ENCODE results near the gene NRXN2. TPM values are rescaled to one million over a fixed set of nuclear protein-coding genes. Genes with fewer than 3 reads are reported as not detected.

Gene NRXN2
- total RNA-seq, 2 experiments from 2014 or later, result 0.07 to 0.22 TPM

GRCh38 chr11:64765851-64766665, 43.1 kb upstream of the NRXN2 start:
- POLR2A ChIA-PET, result interaction anchor here (0.6 to 24.1 kb wide), 5 partner anchors 4 to 96 kb away, joined by 3 to 331 read pairs (median 308); partner anchors contain the start of genes PYGM, RASGRP2 and SF1

GRCh38 chr11:64765291-64765850, 42.4 kb upstream of the NRXN2 start:
- no peaks in the 10 kb centered on the region for H3K9me3 Mint-ChIP-seq
- H3K36me3 Mint-ChIP-seq (ENCODE audit: low read depth), result peaks cover 73% of the 10 kb centered on the region
- CTCF ChIA-PET, result interaction anchor here (5.0 kb wide), 2 partner anchors 10 to 20 kb away, joined by 35 to 45 read pairs; partner anchors contain the start of gene RASGRP2
- H3K27me3 Mint-ChIP-seq, result no peaks in the 10 kb centered on the region
- H3K4me3 Mint-ChIP-seq, result no peak overlapping the region
- DNase-seq, result no peak
- POLR2A ChIA-PET, result interaction anchor here (1.1 to 24.1 kb wide), 3 partner anchors 8 to 97 kb away, joined by 3 to 331 read pairs (median 308); partner anchors contain the start of genes RASGRP2 and SF1
- ATAC-seq, result no peak
- intact Hi-C loops (cut with micrococcal nuclease), result no loop called here
- peak; percentile 23 for TF ChIP-seq CTCF (IDR thresholded peaks at IDR 0.05)
- H3K27ac Mint-ChIP-seq, result peak overlapping the region; percentile 80
- peaks cover 91% of the 10 kb centered on the region for H3K4me1 Mint-ChIP-seq (ENCODE audit: low read depth)

More at GRCh38 chr11:64765851-64766665, 43.1 kb upstream of the NRXN2 start:
- peak overlapping the region; percentile 22 for H3K4me3 Mint-ChIP-seq
- ATAC-seq, result no peak
- H3K9me3 Mint-ChIP-seq, result no peaks in the 10 kb centered on the region
- peaks cover 80% of the 10 kb centered on the region for H3K36me3 Mint-ChIP-seq (ENCODE audit: low read depth)
- H3K4me1 Mint-ChIP-seq (ENCODE audit: low read depth), result peaks cover 91% of the 10 kb centered on the region
- CTCF ChIA-PET, result interaction anchor here (5.0 kb wide), 2 partner anchors 9 to 21 kb away, joined by 35 to 45 read pairs; partner anchors contain the start of gene RASGRP2
- peak overlapping the region; percentile 78 for H3K27ac Mint-ChIP-seq
- no peaks in the 10 kb centered on the region for H3K27me3 Mint-ChIP-seq
- no peak for TF ChIP-seq CTCF (IDR thresholded peaks at IDR 0.05)
- no peak for DNase-seq
- intact Hi-C loops (cut with micrococcal nuclease), result no loop called here

GRCh38 chr11:64764753-64765152, 41.8 kb upstream of the NRXN2 start:
- TF ChIP-seq CTCF (IDR thresholded peaks at IDR 0.05), result no peak
- H3K27ac Mint-ChIP-seq, result peak overlapping the region; percentile 80
- no peak for DNase-seq
- H3K36me3 Mint-ChIP-seq (ENCODE audit: low read depth), result peaks cover 67% of the 10 kb centered on the region
- peak overlapping the region; percentile 35 for H3K4me3 Mint-ChIP-seq
- CTCF ChIA-PET, result interaction anchor here (2.0 to 5.0 kb wide), 3 partner anchors 8 to 20 kb away, joined by 11 to 45 read pairs (median 35); partner anchors contain the start of gene RASGRP2
- intact Hi-C loops (cut with micrococcal nuclease), result no loop called here
- H3K27me3 Mint-ChIP-seq, result no peaks in the 10 kb centered on the region
- H3K4me1 Mint-ChIP-seq (ENCODE audit: low read depth), result peaks cover 89% of the 10 kb centered on the region
- H3K9me3 Mint-ChIP-seq, result no peaks in the 10 kb centered on the region
- POLR2A ChIA-PET, result interaction anchor here (1.1 to 24.1 kb wide), 3 partner anchors 9 to 323 kb away, joined by 3 to 331 read pairs (median 308); partner anchors contain the start of genes RASGRP2 and SF1
- no peak for ATAC-seq

GRCh38 chr11:64764040-64764611, 41.1 kb upstream of the NRXN2 start:
- TF ChIP-seq CTCF (IDR thresholded peaks at IDR 0.05), result no peak
- H3K4me1 Mint-ChIP-seq (ENCODE audit: low read depth), result peaks cover 84% of the 10 kb centered on the region
- peaks cover 60% of the 10 kb centered on the region for H3K36me3 Mint-ChIP-seq (ENCODE audit: low read depth)
- POLR2A ChIA-PET, result interaction anchor here (1.1 to 24.1 kb wide), 3 partner anchors 9 to 323 kb away, joined by 3 to 331 read pairs (median 308); partner anchors contain the start of genes RASGRP2 and SF1
- H3K9me3 Mint-ChIP-seq, result no peaks in the 10 kb centered on the region
- peak overlapping the region; percentile 35 for H3K4me3 Mint-ChIP-seq
- H3K27me3 Mint-ChIP-seq, result no peaks in the 10 kb centered on the region
- intact Hi-C loops (cut with micrococcal nuclease), result no loop called here
- H3K27ac Mint-ChIP-seq, result peak overlapping the region; percentile 80
- DNase-seq (peak; percentile 82), ATAC-seq (peak; percentile 35)
- CTCF ChIA-PET, result interaction anchor here (0.7 to 5.0 kb wide), 6 partner anchors 8 to 76 kb away, joined by 3 to 45 read pairs (median 11); partner anchors contain the start of genes RASGRP2 and SF1
